Measurements from ENCODE around the gene ANGEL2. TPM values are rescaled to one million over a fixed set of nuclear protein-coding genes. Genes with fewer than 3 reads are reported as not detected.

The ANGEL2 gene
- total and polyA plus RNA-seq, 2 of the 4 experiments (the other 2 are of a cell fraction), result 13.4 to 44.1 TPM

DNA sequence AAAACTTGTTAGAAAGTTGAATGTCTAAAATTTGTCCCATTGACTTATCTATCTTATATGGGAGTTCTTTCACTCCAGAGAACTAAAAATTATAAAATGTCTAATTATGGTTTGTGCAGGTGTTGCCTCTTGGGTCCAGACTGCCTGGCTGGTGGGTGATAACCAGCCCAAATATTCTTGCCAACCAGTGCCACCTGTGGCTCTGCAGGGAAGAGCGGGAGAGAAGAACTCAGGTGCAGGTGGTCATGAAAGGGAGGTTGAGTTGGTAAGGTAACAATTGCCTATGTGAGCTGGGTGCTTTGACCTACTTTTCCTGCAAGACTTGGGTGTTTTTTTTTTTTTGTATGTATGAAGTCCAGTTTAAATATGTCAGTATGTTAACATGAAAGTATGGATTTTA, 45.6 kb upstream of the ANGEL2 start:
- Histone ChIP-seq H4K91ac (ENCODE audit: insufficient read depth, low read depth, low read length) (no peak overlapping the region), H3K9me1 (ENCODE audit: insufficient read depth, low read length) (no peaks in the 10 kb centered on the region), H2BK15ac (ENCODE audit: low read depth, low read length) (no peak overlapping the region), H3K14ac (replicated peaks; ENCODE audit: low read depth, low read length) (no peak overlapping the region), H3K4ac (ENCODE audit: low read depth, low read length) (no peak overlapping the region), H3K23ac (ENCODE audit: low read depth, low read length) (no peak overlapping the region), H2BK20ac (ENCODE audit: low read depth, low read length) (no peak overlapping the region), H4K5ac (ENCODE audit: low read depth, low read length) (no peak overlapping the region), H3K4me2 (ENCODE audit: low read depth, low read length) (no peak overlapping the region), H3K27me3 (ENCODE audit: control insufficient read depth, insufficient read depth, low read length) (no peaks in the 10 kb centered on the region), H4K8ac (ENCODE audit: low read depth in 2 of 2, low read length in 2 of 2) (no peak overlapping the region), H3K79me1 (ENCODE audit: low read depth in 1 of 2, low read length in 2 of 2) (peaks cover 12 to 38% of the 10 kb centered on the region in 2 experiments), H4K20me1 (ENCODE audit: insufficient read depth, low read length) (peaks cover 22% of the 10 kb centered on the region), H3K27ac (ENCODE audit: insufficient read depth, low read length) (no peak overlapping the region), H2BK5ac (ENCODE audit: low read depth, low read length, poor library complexity, severe bottlenecking) (no peak overlapping the region), H3K56ac (ENCODE audit: extremely low read depth, insufficient read depth, low read length) (no peak overlapping the region), H3K9me3 (ENCODE audit: control insufficient read depth, insufficient read depth, low read length) (no peaks in the 10 kb centered on the region), H3K36me3 (ENCODE audit: control insufficient read depth, insufficient read depth, low read length) (no peaks in the 10 kb centered on the region), H2AK5ac (ENCODE audit: low read depth, low read length) (no peak overlapping the region), H2BK120ac (ENCODE audit: low read depth, low read length) (no peak overlapping the region), H3K18ac (ENCODE audit: low read depth, low read length) (no peak overlapping the region), H3K9ac (ENCODE audit: low read depth, low read length) (no peak overlapping the region), H3K4me1 (ENCODE audit: control insufficient read depth, insufficient read depth, low read length) (no peaks in the 10 kb centered on the region; the same call in 1 of the 2 replicates), H2AFZ (replicated peaks; ENCODE audit: low read length, poor library complexity) (no peak overlapping the region), H2AK9ac (replicated peaks; ENCODE audit: low read depth, low read length, poor library complexity) (peak overlapping the region; percentile 33), H3K4me3 (ENCODE audit: insufficient read depth, low read depth, low read length) (no peak overlapping the region)
- intact Hi-C loops (cut with micrococcal nuclease), result no loop called here
- no peak for ATAC-seq (ENCODE audit: low read depth)
- in situ Hi-C loops (cut with MboI; ENCODE audit: low sequenced_read_pairs), result no loop called here
- no peak for DNase-seq
- BruUV-seq (replicated peaks), result no TSS peak
- dilution Hi-C loops (cut with HindIII; ENCODE audit: low sequenced_read_pairs, unreplicated experiment), result no loop called here
- no peak for TF ChIP-seq MAZ (IDR thresholded peaks at IDR 0.05; ENCODE audit: borderline replicate concordance, low read depth, low read length)
- TF ChIP-seq RFX5 (IDR thresholded peaks at IDR 0.05; ENCODE audit: low read depth, low read length), result no peak
- no peak for TF ChIP-seq MXI1 (IDR thresholded peaks at IDR 0.05; ENCODE audit: borderline replicate concordance, low read depth, low read length)
- no peak for TF ChIP-seq RAD21 (IDR thresholded peaks at IDR 0.05; ENCODE audit: low read length)
- TF ChIP-seq RCOR1 (IDR thresholded peaks at IDR 0.05; ENCODE audit: insufficient replicate concordance, low read length), result no peak
- no peak for TF ChIP-seq ELK1 (IDR thresholded peaks at IDR 0.05; ENCODE audit: borderline replicate concordance, low read depth, low read length)
- no peak for TF ChIP-seq FOS (IDR thresholded peaks at IDR 0.05; ENCODE audit: low read depth, low read length)
- no peak for TF ChIP-seq POLR2A (IDR thresholded peaks at IDR 0.05; ENCODE audit: low read depth, low read length)
- TF ChIP-seq NFE2L2 (IDR thresholded peaks at IDR 0.05; ENCODE audit: low read depth, low read length), result no peak
- no peak for TF ChIP-seq SMC3 (IDR thresholded peaks at IDR 0.05; ENCODE audit: low read depth, low read length)
- TF ChIP-seq BHLHE40 (IDR thresholded peaks at IDR 0.05; ENCODE audit: low read depth, low read length), result no peak
- no peak for TF ChIP-seq MAFK (IDR thresholded peaks at IDR 0.05; ENCODE audit: low read depth, low read length)
- no peak for TF ChIP-seq CEBPB (IDR thresholded peaks at IDR 0.05; ENCODE audit: low read depth, low read length)
- TF ChIP-seq CTCF (conservative IDR thresholded peaks at IDR 0.05; ENCODE audit: low read depth, low read length), result no peak
- TF ChIP-seq CHD1 (IDR thresholded peaks at IDR 0.05; ENCODE audit: low read depth, low read length), result no peak
- no peak for TF ChIP-seq USF2 (IDR thresholded peaks at IDR 0.05; ENCODE audit: low read depth, low read length)
- POLR2A ChIA-PET (ENCODE audit: unreplicated experiment), result no interaction called here
- no CpG with 5 or more reads among the region's 1 CpG for WGBS, 2 experiments (ENCODE audit: extremely low coverage in 2 of 2, insufficient read length in 1 of 2)
- CTCF ChIA-PET, result interaction anchor here (0.7 kb wide), 1 partner anchor 52 kb away, joined by 5 read pairs; no protein-coding TSS in a partner anchor
